HCT116 (cell line): ENCODE results near the gene SULT1A2. TPM values are rescaled to one million over a fixed set of nuclear protein-coding genes. Genes with fewer than 3 reads are reported as not detected.

Experiments
- ATAC-seq: fragments of 200-7000 bp; cut with Tn5 transposase; 2 replicates; pipeline ENCODE4 v1.9.1; 2020; ENCODE audit warnings: mild to moderate bottlenecking, moderate library complexity
- BruUV-seq: library from RNA; stranded (reverse); fragments of 400-500 nt; replicated peaks from 2 replicates; lab custom pipeline; 2021; lab: Mats Ljungman, UMichigan
- CTCF ChIA-PET: fragments of 300-600 bp; sonication (Branson Sonifier 250); formaldehyde crosslinking; loops from one replicate; lab custom pipeline; 2021; ENCODE audit warnings: antibody characterized with exemption; lab: Charles Lee
- POLR2A ChIA-PET: fragments of 300-600, 350-600 bp; sonication (Branson Sonifier 250); formaldehyde crosslinking; loops from one replicate; lab custom pipeline; 2021; ENCODE audit warnings: antibody characterized with exemption; lab: Charles Lee
- RAD21 ChIA-PET, 2 experiments: fragments of 300-600 bp; sonication (Branson Sonifier 250); formaldehyde crosslinking; loops; one replicate each; lab custom pipeline; 2023; ENCODE audit warnings: low total read pairs in 2 of 2; ENCODE audit not compliant: uncharacterized antibody in 2 of 2, unreplicated experiment in 2 of 2, low non-redundant PET in 1 of 2; lab: Charles Lee
- DNase-seq: peaks from one replicate; pipeline ENCODE4 v3.0.0-alpha.2; 2010; ENCODE audit warnings: low read depth, low spot score
- H2AFZ ChIP-seq: fragments of 200-600 bp; shearing (Covaris generic), sonication (generic); 2 replicates; pipeline ENCODE4 v1.6.1; 2017; ENCODE audit warnings: low read depth, mixed run types, mixed read lengths, antibody characterized with exemption, low read length; ENCODE audit not compliant: poor library complexity, severe bottlenecking
- H3K27ac ChIP-seq: 2 replicates; pipeline ENCODE4 v1.5.1; 2012; ENCODE audit warnings: low read depth, low read length
- H3K27me3 ChIP-seq: fragments of 200-600 bp; sonication (generic); 2 replicates; pipeline ENCODE4 v1.6.1; 2016; ENCODE audit warnings: mixed run types, low read length, mixed read lengths; ENCODE audit not compliant: insufficient read depth
- H3K36me3 ChIP-seq, 2 experiments: fragments of 200-500 bp in 1 of 2; fragments of 200-600 bp in 1 of 2; sonication (Bioruptor generic) in 1 of 2; sonication (generic) in 1 of 2; 2 replicates each; pipeline versions ENCODE4 v1.5.1 to v1.6.1; 2014 to 2016; ENCODE audit warnings: low read length in 2 of 2, inconsistent platforms in 1 of 2, mixed read lengths in 1 of 2, mixed run types in 1 of 2; ENCODE audit not compliant: insufficient read depth in 2 of 2, control insufficient read depth in 1 of 2
- H3K4me1 ChIP-seq, 2 experiments: fragments of 200-600 bp in 1 of 2; sonication (generic) in 1 of 2; 2 replicates each; pipeline versions ENCODE4 v1.5.1 to v1.6.1; 2012 to 2017; ENCODE audit warnings: low read length in 2 of 2, inconsistent platforms in 1 of 2, mild to moderate bottlenecking in 1 of 2, mixed read lengths in 1 of 2, mixed run types in 1 of 2, moderate library complexity in 1 of 2; ENCODE audit not compliant: insufficient read depth in 2 of 2, control insufficient read depth in 1 of 2
- H3K4me2 ChIP-seq: fragments of 200-600 bp; sonication (generic); 2 replicates; pipeline ENCODE4 v1.6.1; 2017; ENCODE audit warnings: mixed run types, low read length, mixed read lengths
- H3K4me3 ChIP-seq, 2 experiments: fragments of 200-600 bp in 1 of 2; sonication (generic) in 1 of 2; replicated peaks in 1 of 2; 2 replicates each; pipeline ENCODE4 v1.5.1; 2011 to 2016; ENCODE audit warnings: low read length in 2 of 2, control low read depth in 1 of 2, low read depth in 1 of 2, mild to moderate bottlenecking in 1 of 2, mixed read lengths in 1 of 2, mixed run types in 1 of 2
- H3K79me2 ChIP-seq: fragments of 200-600 bp; sonication (generic); 2 replicates; pipeline ENCODE4 v1.6.1; 2017; ENCODE audit warnings: mild to moderate bottlenecking, mixed run types, low read length, moderate library complexity, mixed read lengths; ENCODE audit not compliant: insufficient read depth
- H3K9ac ChIP-seq: fragments of 200-600 bp; sonication (generic); 2 replicates; pipeline ENCODE4 v1.6.1; 2016; ENCODE audit warnings: low read length, mixed read lengths
- H3K9me2 ChIP-seq: fragments of 200-600 bp; sonication (generic), shearing (Covaris generic); 2 replicates; pipeline ENCODE4 v1.6.1; 2017; ENCODE audit warnings: mixed run types, mild to moderate bottlenecking, moderate library complexity; ENCODE audit not compliant: insufficient read depth
- H3K9me3 ChIP-seq, 2 experiments: fragments of 200-500 bp in 1 of 2; fragments of 200-600 bp in 1 of 2; sonication (Bioruptor generic) in 1 of 2; sonication (generic) in 1 of 2; 2 replicates each; pipeline ENCODE4 v1.6.1; 2014 to 2017; ENCODE audit warnings: low read length in 2 of 2, mixed read lengths in 2 of 2, inconsistent platforms in 1 of 2, low read depth in 1 of 2, mild to moderate bottlenecking in 1 of 2, mixed run types in 1 of 2, moderate library complexity in 1 of 2; ENCODE audit not compliant: control insufficient read depth in 1 of 2, insufficient read depth in 1 of 2
- H4K20me1 ChIP-seq: fragments of 200-600 bp; sonication (generic), shearing (Covaris generic); 2 replicates; pipeline ENCODE4 v1.6.1; 2017; ENCODE audit warnings: mixed run types, mild to moderate bottlenecking, moderate library complexity; ENCODE audit not compliant: insufficient read depth
- ATF3 ChIP-seq: IDR thresholded peaks from 2 replicates; pipeline ENCODE4 v1.6.1; 2012
- CTCF ChIP-seq, 3 experiments: fragments of 200-600 bp in 1 of 3; sonication (generic) in 1 of 3; IDR thresholded peaks in 2 of 3; conservative IDR thresholded peaks in 1 of 3; 2 replicates each; pipeline ENCODE4 v1.5.1; 2012 to 2017; ENCODE audit warnings: low read depth in 2 of 3, low read length in 2 of 3, antibody characterized with exemption in 1 of 3, borderline replicate concordance in 1 of 3, control low read depth in 1 of 3, mild to moderate bottlenecking in 1 of 3, mixed read lengths in 1 of 3, mixed run types in 1 of 3, moderate library complexity in 1 of 3; ENCODE audit not compliant: insufficient read depth in 1 of 3
- EGR1 ChIP-seq: IDR thresholded peaks from 2 replicates; pipeline ENCODE4 v1.6.1; 2012; ENCODE audit warnings: low read depth
- EZH2phosphoT487 ChIP-seq: fragments of 200-600 bp; IDR thresholded peaks from 2 replicates; pipeline ENCODE4 v1.6.1; 2018; ENCODE audit warnings: antibody characterized with exemption, borderline replicate concordance
- FOSL1 ChIP-seq: IDR thresholded peaks from 2 replicates; pipeline ENCODE4 v1.6.1; 2012; ENCODE audit warnings: low read depth
- JUND ChIP-seq: IDR thresholded peaks from 2 replicates; pipeline ENCODE4 v1.6.1; 2012
- POLR2A ChIP-seq: IDR thresholded peaks from 2 replicates; pipeline ENCODE4 v1.7.0; 2011; ENCODE audit warnings: borderline replicate concordance; ENCODE audit not compliant: insufficient read depth, insufficient read length; ENCODE audit errors: extremely low read depth
- POLR2AphosphoS5 ChIP-seq: IDR thresholded peaks from 2 replicates; pipeline ENCODE4 v1.6.1; 2011; ENCODE audit warnings: mild to moderate bottlenecking, low read depth, low read length, moderate library complexity
- RAD21 ChIP-seq: IDR thresholded peaks from 2 replicates; pipeline ENCODE4 v1.6.1; 2012; ENCODE audit warnings: low read depth, mild to moderate bottlenecking
- SIN3A ChIP-seq: IDR thresholded peaks from 2 replicates; pipeline ENCODE4 v1.6.1; 2012; ENCODE audit warnings: low read depth
- ZFX ChIP-seq: fragments of 450-650 bp; IDR thresholded peaks from 2 replicates; pipeline ENCODE4 v1.6.1; 2017
- ZNF274 ChIP-seq: fragments of 200-500 bp; sonication (Bioruptor generic); IDR thresholded peaks from 2 replicates; pipeline ENCODE4 v1.6.1; 2014; ENCODE audit warnings: mild to moderate bottlenecking, low read depth, low read length, inconsistent platforms
- intact Hi-C: fragments of 100-400 bp; cut with micrococcal nuclease; formaldehyde crosslinking; loops from 2 replicates; pipeline ENCODE4 v1.10.0; 2022
- total RNA-seq: library from RNA; stranded (reverse); gene quantifications from one replicate; pipeline ENCODE4 v1.2.1, GENCODE V29; 2021; ENCODE audit not compliant: unreplicated experiment
- TF ChIP-seq, protein P1 (sequence below): IDR thresholded peaks from 2 replicates; pipeline ENCODE4 v1.6.1; 2012
- TF ChIP-seq, protein P2 (sequence below): IDR thresholded peaks from 2 replicates; pipeline ENCODE4 v1.6.1; 2012; ENCODE audit warnings: low read depth

SULT1A2 gene
- total RNA-seq, 1 experiment from 2014 or later = 1.9 TPM

- no peak overlapping the region for H3K4me2 ChIP-seq
- H3K9me3 ChIP-seq = no peaks in the 10 kb centered on the region
- intact Hi-C loops = no loop called here
- no peaks in the 10 kb centered on the region for H3K9me2 ChIP-seq
- ATAC-seq = no peak
- peaks cover 7 to 18% of the 10 kb centered on the region in 2 experiments; a peak in 3 of 4 replicates for H3K4me1 ChIP-seq
- POLR2A ChIA-PET = no interaction called here
- no peak overlapping the region for H2AFZ ChIP-seq
- RAD21 ChIA-PET = no interaction called here
- no peak overlapping the region for H3K9ac ChIP-seq
- no peak for DNase-seq
- no peaks in the 10 kb centered on the region for H4K20me1 ChIP-seq
- H3K79me2 ChIP-seq = no peaks in the 10 kb centered on the region
- TF ChIP-seq JUND (no peak), FOSL1 (no peak), EZH2phosphoT487 (no peak)
- TF ChIP-seq, all 23 proteins: peak for 0
- CTCF ChIA-PET = no interaction called here
- BruUV-seq = no TSS peak
- H3K36me3 ChIP-seq = no peaks in the 10 kb centered on the region; a peak in 1 of 4 replicates
- H3K27me3 ChIP-seq = no peaks in the 10 kb centered on the region
- no peak overlapping the region for H3K4me3 ChIP-seq
- H3K27ac ChIP-seq = no peak overlapping the region
Observed at GRCh38 chr16:28606291-28607115, 9.7 kb upstream of the SULT1A2 start.

DNA sequence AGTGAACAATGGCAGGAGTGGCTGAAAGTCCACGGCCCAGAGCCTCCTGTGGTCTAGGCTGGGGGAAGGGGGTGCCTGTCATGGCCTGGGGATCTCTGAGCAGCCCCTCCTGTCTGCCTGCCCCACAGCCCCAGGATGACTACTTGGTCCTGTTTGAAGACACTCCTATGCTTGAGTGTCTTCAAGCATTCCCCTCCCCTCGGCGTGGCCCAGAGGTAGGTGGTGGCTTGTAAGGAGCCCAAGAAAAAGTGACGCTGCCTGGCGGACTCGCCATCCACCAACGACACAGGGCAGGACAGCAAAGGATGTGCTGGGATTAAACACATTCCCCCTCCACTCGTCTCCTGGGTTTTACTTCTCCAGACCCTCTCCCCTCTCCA lies 7.3 kb upstream of the SULT1A2 start:
- peaks cover 2 to 3% of the 10 kb centered on the region in 2 experiments; a peak in 2 of 4 replicates for H3K4me1 ChIP-seq
- H3K79me2 ChIP-seq = no peaks in the 10 kb centered on the region
- intact Hi-C loops = no loop called here
- H3K27ac ChIP-seq = no peak overlapping the region
- H3K9me2 ChIP-seq = no peaks in the 10 kb centered on the region
- H3K4me3 ChIP-seq = no peak overlapping the region
- no peak overlapping the region for H3K9ac ChIP-seq
- no peak overlapping the region for H2AFZ ChIP-seq
- no peaks in the 10 kb centered on the region; a peak in 1 of 4 replicates for H3K36me3 ChIP-seq
- ATAC-seq (no peak), DNase-seq (no peak)
- BruUV-seq = no TSS peak
- POLR2A ChIA-PET = no interaction called here
- CTCF ChIA-PET = no interaction called here
- no peaks in the 10 kb centered on the region for H4K20me1 ChIP-seq
- no peaks in the 10 kb centered on the region for H3K27me3 ChIP-seq
- H3K9me3 ChIP-seq = no peaks in the 10 kb centered on the region
- RAD21 ChIA-PET = no interaction called here
- no peak overlapping the region for H3K4me2 ChIP-seq
- TF ChIP-seq ATF3 (no peak), CTCF (IDR thresholded peaks at IDR 0.05 in 2 of 3, conservative IDR thresholded peaks at IDR 0.05 in 1 of 3; ENCODE audit: borderline replicate concordance in 1 of 3, insufficient read depth in 1 of 3, low read depth in 2 of 3, low read length in 2 of 3) (no peak), RAD21 (no peak), JUND (no peak), ZNF274 (no peak), SIN3A (no peak), POLR2AphosphoS5 (no peak), EGR1 (no peak), ZFX (no peak), EZH2phosphoT487 (no peak), POLR2A (no peak)
- TF ChIP-seq, protein P1, sequence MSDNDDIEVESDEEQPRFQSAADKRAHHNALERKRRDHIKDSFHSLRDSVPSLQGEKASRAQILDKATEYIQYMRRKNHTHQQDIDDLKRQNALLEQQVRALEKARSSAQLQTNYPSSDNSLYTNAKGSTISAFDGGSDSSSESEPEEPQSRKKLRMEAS = no peak
- TF ChIP-seq, protein P2, sequence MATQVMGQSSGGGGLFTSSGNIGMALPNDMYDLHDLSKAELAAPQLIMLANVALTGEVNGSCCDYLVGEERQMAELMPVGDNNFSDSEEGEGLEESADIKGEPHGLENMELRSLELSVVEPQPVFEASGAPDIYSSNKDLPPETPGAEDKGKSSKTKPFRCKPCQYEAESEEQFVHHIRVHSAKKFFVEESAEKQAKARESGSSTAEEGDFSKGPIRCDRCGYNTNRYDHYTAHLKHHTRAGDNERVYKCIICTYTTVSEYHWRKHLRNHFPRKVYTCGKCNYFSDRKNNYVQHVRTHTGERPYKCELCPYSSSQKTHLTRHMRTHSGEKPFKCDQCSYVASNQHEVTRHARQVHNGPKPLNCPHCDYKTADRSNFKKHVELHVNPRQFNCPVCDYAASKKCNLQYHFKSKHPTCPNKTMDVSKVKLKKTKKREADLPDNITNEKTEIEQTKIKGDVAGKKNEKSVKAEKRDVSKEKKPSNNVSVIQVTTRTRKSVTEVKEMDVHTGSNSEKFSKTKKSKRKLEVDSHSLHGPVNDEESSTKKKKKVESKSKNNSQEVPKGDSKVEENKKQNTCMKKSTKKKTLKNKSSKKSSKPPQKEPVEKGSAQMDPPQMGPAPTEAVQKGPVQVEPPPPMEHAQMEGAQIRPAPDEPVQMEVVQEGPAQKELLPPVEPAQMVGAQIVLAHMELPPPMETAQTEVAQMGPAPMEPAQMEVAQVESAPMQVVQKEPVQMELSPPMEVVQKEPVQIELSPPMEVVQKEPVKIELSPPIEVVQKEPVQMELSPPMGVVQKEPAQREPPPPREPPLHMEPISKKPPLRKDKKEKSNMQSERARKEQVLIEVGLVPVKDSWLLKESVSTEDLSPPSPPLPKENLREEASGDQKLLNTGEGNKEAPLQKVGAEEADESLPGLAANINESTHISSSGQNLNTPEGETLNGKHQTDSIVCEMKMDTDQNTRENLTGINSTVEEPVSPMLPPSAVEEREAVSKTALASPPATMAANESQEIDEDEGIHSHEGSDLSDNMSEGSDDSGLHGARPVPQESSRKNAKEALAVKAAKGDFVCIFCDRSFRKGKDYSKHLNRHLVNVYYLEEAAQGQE = no peak
